Prostate gland (tissue), 1 donor: ENCODE data around the gene TXLNA.

Source experiments
- POLR2A ChIP-seq: fragments of 450-650 bp; IDR thresholded peaks from one replicate; pipeline ENCODE4 v1.6.1; 2016; ENCODE audit warnings: antibody characterized with exemption, mild to moderate bottlenecking
- POLR2AphosphoS5 ChIP-seq: sonication (generic); formaldehyde crosslinking; IDR thresholded peaks from one replicate; pipeline ENCODE4 v1.6.1; 2017; ENCODE audit warnings: antibody characterized with exemption

DNA sequence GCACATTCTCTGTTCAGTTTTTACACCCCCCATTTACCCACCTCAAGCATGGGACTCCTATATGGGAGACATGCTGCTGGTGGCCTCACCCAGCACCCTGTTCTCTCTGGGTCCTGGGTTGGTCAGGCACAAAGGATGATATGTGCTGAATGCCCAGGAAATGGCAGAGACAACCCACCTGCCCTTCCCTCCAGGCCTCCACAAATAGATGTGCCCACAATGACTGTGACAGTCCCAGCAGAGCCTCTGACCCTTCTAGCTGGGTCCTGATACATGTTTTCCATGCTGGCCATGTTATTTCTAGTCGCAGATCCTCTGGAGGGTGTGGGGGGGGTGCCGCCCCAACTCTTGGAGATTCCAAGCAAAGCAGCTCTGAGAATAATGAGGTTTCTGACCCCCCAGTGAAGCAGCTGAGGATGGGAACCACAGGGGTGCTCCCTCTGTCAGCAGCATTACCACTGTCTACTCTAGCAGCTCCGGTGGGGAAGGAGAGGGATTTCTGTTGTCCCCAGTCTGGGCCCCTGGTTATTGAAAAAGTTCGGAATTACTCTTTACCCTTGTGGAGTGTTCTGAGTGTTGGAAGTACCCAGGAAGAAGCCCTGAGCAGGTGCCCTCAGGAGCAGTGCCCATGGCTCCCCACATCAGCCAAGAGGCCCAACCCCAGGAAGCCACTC lies 19.7 kb downstream of the TXLNA start:
- TF ChIP-seq POLR2AphosphoS5 = no peak
- TF ChIP-seq POLR2A = no peak
